Measurements from ENCODE around the gene CAB39L. TPM values are rescaled to one million over a fixed set of nuclear protein-coding genes. Genes with fewer than 3 reads are reported as not detected.

Gene CAB39L
- total and polyA plus RNA-seq, 2 donors (not counting 3 experiments of a cell fraction or from before 2014, with no cell fraction given), result 3.1 to 7.2 TPM

- H3K4me2 ChIP-seq (ENCODE audit: insufficient read depth, low read length), result no peak overlapping the region
- no peak overlapping the region for H2AFZ ChIP-seq (ENCODE audit: low read depth, low read length)
- POLR2A ChIA-PET, result no interaction called here
- dilution Hi-C loops (cut with MboI; ENCODE audit: extremely low pct_ligation_motif_present, low sequenced_read_pairs), result no loop called here
- DNase-seq (ENCODE audit: low read depth, low spot score) (no peak), FAIRE-seq (no peak)
- H3K9ac ChIP-seq (replicated peaks; ENCODE audit: extremely low read depth, insufficient read depth, low read length), result no peak overlapping the region
- TF ChIP-seq EZH2 (IDR thresholded peaks at IDR 0.05; ENCODE audit: borderline replicate concordance, low read depth, low read length, severe bottlenecking) (no peak), MYC (IDR thresholded peaks at IDR 0.05; ENCODE audit: low read depth, low read length) (no peak), POLR2A (IDR thresholded peaks at IDR 0.05; ENCODE audit: low read depth, low read length) (no peak)
- H3K79me2 ChIP-seq (ENCODE audit: control insufficient read depth, insufficient read depth, low read length), result no peaks in the 10 kb centered on the region
- no peaks in the 10 kb centered on the region for H3K36me3 ChIP-seq (ENCODE audit: control insufficient read depth in 2 of 2, extremely low read depth in 1 of 2, insufficient read depth in 2 of 2, low read length in 2 of 2)
- no peaks in the 10 kb centered on the region for H3K4me1 ChIP-seq (ENCODE audit: control insufficient read depth, extremely low read depth, insufficient read depth, low read length)
- CTCF ChIA-PET, result interaction anchor here (0.7 kb wide), 1 partner anchor 9 kb away, joined by 3 read pairs; no protein-coding TSS in a partner anchor
- H3K4me3 ChIP-seq (replicated peaks in 1 of 3; ENCODE audit: insufficient read depth in 1 of 3, low read depth in 1 of 3, low read length in 3 of 3), result no peak overlapping the region
- H4K20me1 ChIP-seq (replicated peaks; ENCODE audit: control insufficient read depth, extremely low read depth, insufficient read depth, low read length), result no peaks in the 10 kb centered on the region
- BruUV-seq (replicated peaks), result no TSS peak
- H3K27me3 ChIP-seq (ENCODE audit: control insufficient read depth in 2 of 2, insufficient read depth in 2 of 2, low read length in 2 of 2), result no peaks in the 10 kb centered on the region
- no peaks in the 10 kb centered on the region for H3K9me3 ChIP-seq (replicated peaks; ENCODE audit: control insufficient read depth, insufficient read depth, low read length)
- H3K27ac ChIP-seq (ENCODE audit: insufficient read depth, low read depth, low read length), result no peak overlapping the region
- H3K9me1 ChIP-seq (replicated peaks; ENCODE audit: control insufficient read depth, extremely low read depth, insufficient read depth, low read length), result no peaks in the 10 kb centered on the region
- intact Hi-C loops (cut with micrococcal nuclease), result no loop called here
These were observed 32.5 kb downstream of the CAB39L start for GRCh38 chr13:49411353-49411752.

DNA sequence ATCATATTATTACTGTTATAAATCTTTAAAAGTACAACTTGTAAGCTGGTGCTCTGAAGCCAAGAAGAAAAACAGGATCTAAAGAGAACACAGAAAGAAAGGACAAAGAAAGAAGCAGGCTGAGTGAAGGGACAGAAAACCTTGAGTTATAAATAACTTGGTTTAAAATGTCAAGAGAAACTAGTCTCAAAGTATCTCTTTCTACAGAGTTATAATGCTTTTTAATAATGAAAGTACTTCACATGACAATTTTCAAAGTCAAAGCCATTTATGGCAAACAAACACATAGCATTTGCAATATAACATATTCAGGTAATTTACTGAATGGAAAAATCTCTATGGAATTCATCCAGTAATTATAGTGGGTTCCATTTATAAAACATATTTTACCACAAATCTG is 33.4 kb downstream of the CAB39L start:
- Histone ChIP-seq H3K4me2 (ENCODE audit: insufficient read depth, low read length) (no peak overlapping the region), H3K36me3 (ENCODE audit: control insufficient read depth in 2 of 2, extremely low read depth in 1 of 2, insufficient read depth in 2 of 2, low read length in 2 of 2) (no peaks in the 10 kb centered on the region), H3K27ac (ENCODE audit: insufficient read depth, low read depth, low read length) (no peak overlapping the region), H3K4me1 (ENCODE audit: control insufficient read depth, extremely low read depth, insufficient read depth, low read length) (no peaks in the 10 kb centered on the region), H3K4me3 (replicated peaks in 1 of 3; ENCODE audit: insufficient read depth in 1 of 3, low read depth in 1 of 3, low read length in 3 of 3) (no peak overlapping the region), H3K9ac (replicated peaks; ENCODE audit: extremely low read depth, insufficient read depth, low read length) (no peak overlapping the region), H3K9me3 (replicated peaks; ENCODE audit: control insufficient read depth, insufficient read depth, low read length) (no peaks in the 10 kb centered on the region), H4K20me1 (replicated peaks; ENCODE audit: control insufficient read depth, extremely low read depth, insufficient read depth, low read length) (no peaks in the 10 kb centered on the region), H3K79me2 (ENCODE audit: control insufficient read depth, insufficient read depth, low read length) (no peaks in the 10 kb centered on the region), H3K9me1 (replicated peaks; ENCODE audit: control insufficient read depth, extremely low read depth, insufficient read depth, low read length) (no peaks in the 10 kb centered on the region), H2AFZ (ENCODE audit: low read depth, low read length) (no peak overlapping the region), H3K27me3 (ENCODE audit: control insufficient read depth in 2 of 2, insufficient read depth in 2 of 2, low read length in 2 of 2) (no peaks in the 10 kb centered on the region)
- dilution Hi-C loops (cut with MboI; ENCODE audit: extremely low pct_ligation_motif_present, low sequenced_read_pairs) (no loop called here), intact Hi-C loops (cut with micrococcal nuclease) (no loop called here)
- TF ChIP-seq, protein P1, sequence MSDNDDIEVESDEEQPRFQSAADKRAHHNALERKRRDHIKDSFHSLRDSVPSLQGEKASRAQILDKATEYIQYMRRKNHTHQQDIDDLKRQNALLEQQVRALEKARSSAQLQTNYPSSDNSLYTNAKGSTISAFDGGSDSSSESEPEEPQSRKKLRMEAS (IDR thresholded peaks at IDR 0.05; ENCODE audit: insufficient read depth, insufficient read length), result no peak
- TF ChIP-seq, protein P2, sequence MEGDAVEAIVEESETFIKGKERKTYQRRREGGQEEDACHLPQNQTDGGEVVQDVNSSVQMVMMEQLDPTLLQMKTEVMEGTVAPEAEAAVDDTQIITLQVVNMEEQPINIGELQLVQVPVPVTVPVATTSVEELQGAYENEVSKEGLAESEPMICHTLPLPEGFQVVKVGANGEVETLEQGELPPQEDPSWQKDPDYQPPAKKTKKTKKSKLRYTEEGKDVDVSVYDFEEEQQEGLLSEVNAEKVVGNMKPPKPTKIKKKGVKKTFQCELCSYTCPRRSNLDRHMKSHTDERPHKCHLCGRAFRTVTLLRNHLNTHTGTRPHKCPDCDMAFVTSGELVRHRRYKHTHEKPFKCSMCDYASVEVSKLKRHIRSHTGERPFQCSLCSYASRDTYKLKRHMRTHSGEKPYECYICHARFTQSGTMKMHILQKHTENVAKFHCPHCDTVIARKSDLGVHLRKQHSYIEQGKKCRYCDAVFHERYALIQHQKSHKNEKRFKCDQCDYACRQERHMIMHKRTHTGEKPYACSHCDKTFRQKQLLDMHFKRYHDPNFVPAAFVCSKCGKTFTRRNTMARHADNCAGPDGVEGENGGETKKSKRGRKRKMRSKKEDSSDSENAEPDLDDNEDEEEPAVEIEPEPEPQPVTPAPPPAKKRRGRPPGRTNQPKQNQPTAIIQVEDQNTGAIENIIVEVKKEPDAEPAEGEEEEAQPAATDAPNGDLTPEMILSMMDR (IDR thresholded peaks at IDR 0.05; ENCODE audit: extremely low read depth in 1 of 2, insufficient read depth in 1 of 2, low read depth in 1 of 2, low read length in 2 of 2), result no peak
- no peak for TF ChIP-seq EZH2 (IDR thresholded peaks at IDR 0.05; ENCODE audit: borderline replicate concordance, low read depth, low read length, severe bottlenecking)
- TF ChIP-seq POLR2AphosphoS5 (IDR thresholded peaks at IDR 0.05; ENCODE audit: insufficient read depth, low read depth, low read length), result no peak
- TF ChIP-seq FOS (IDR thresholded peaks at IDR 0.05; ENCODE audit: borderline replicate concordance, insufficient read depth, low read length), result no peak
- POLR2A ChIA-PET, result no interaction called here
- no peak for FAIRE-seq
- no peak for DNase-seq (ENCODE audit: low read depth, low spot score)
- no TSS peak for BruUV-seq (replicated peaks)
- CTCF ChIA-PET, result interaction anchor here (0.7 to 1.2 kb wide), 2 partner anchors 8 to 33 kb away, joined by 3 read pairs; no protein-coding TSS in a partner anchor

Data from endothelial cell of umbilical vein (primary cell).